Endothelial cell of umbilical vein (primary cell): ENCODE data around the gene MIB1. TPM values are rescaled to one million over a fixed set of nuclear protein-coding genes. Genes with fewer than 3 reads are reported as not detected.

Experiments used
- BruUV-seq: library from RNA; stranded (reverse); fragments of 400-500 nt; replicated peaks from 2 replicates; lab custom pipeline; 2021; lab: Mats Ljungman, UMichigan
- CTCF ChIA-PET: fragments of 300-600, 350-600 bp; sonication (Branson Sonifier 250); formaldehyde crosslinking; loops from one replicate; lab custom pipeline; 2021; ENCODE audit warnings: antibody characterized with exemption, inconsistent platforms; lab: Charles Lee
- POLR2A ChIA-PET: fragments of 300-600, 350-600 bp; sonication (Branson Sonifier 250); formaldehyde crosslinking; loops from one replicate; lab custom pipeline; 2021; ENCODE audit warnings: antibody characterized with exemption, inconsistent platforms; lab: Charles Lee
- DNase-seq: peaks from one replicate; pipeline ENCODE4 v3.0.0-alpha.2; 2011; ENCODE audit warnings: low read depth, low spot score
- FAIRE-seq: peaks from 2 replicates; lab custom pipeline; 2011; peaks lifted over from hg19 to GRCh38; lab: Jason Lieb, UNC
- H2AFZ ChIP-seq: 2 replicates; pipeline ENCODE4 v1.6.0; 2012; ENCODE audit warnings: low read depth, low read length, control low read depth, inconsistent platforms
- H3K27ac ChIP-seq: 2 replicates; pipeline ENCODE4 v1.5.1; 2011; ENCODE audit warnings: low read depth, mild to moderate bottlenecking, control low read depth, low read length, moderate library complexity; ENCODE audit not compliant: insufficient read depth
- H3K27me3 ChIP-seq, 2 experiments: 2 replicates each; pipeline versions ENCODE4 v1.6.0 to v1.6.1; 2011; ENCODE audit warnings: low read length in 2 of 2, mixed read lengths in 1 of 2; ENCODE audit not compliant: control insufficient read depth in 2 of 2, insufficient read depth in 2 of 2
- H3K36me3 ChIP-seq, 2 experiments: 2 replicates in 1 of 2; 3 replicates in 1 of 2; pipeline ENCODE4 v1.5.1; 2011; ENCODE audit warnings: low read length in 2 of 2, mild to moderate bottlenecking in 1 of 2, moderate library complexity in 1 of 2; ENCODE audit not compliant: control insufficient read depth in 2 of 2, insufficient read depth in 2 of 2; ENCODE audit errors: extremely low read depth in 1 of 2
- H3K4me1 ChIP-seq: 3 replicates; pipeline ENCODE4 v1.5.1; 2011; ENCODE audit warnings: mild to moderate bottlenecking, low read length; ENCODE audit not compliant: control insufficient read depth, insufficient read depth; ENCODE audit errors: extremely low read depth
- H3K4me2 ChIP-seq: 2 replicates; pipeline ENCODE4 v1.6.1; 2011; ENCODE audit warnings: low read length, control low read depth, mixed read lengths; ENCODE audit not compliant: insufficient read depth
- H3K4me3 ChIP-seq, 3 experiments: fragments of 200-600 bp in 1 of 3; sonication (generic), shearing (Covaris generic) in 1 of 3; replicated peaks in 1 of 3; 2 replicates each; pipeline ENCODE4 v1.5.1; 2011 to 2016; ENCODE audit warnings: control low read depth in 3 of 3, low read length in 3 of 3, mild to moderate bottlenecking in 2 of 3, inconsistent platforms in 1 of 3, low read depth in 1 of 3, moderate library complexity in 1 of 3; ENCODE audit not compliant: insufficient read depth in 1 of 3
- H3K79me2 ChIP-seq: 2 replicates; pipeline ENCODE4 v1.6.0; 2012; ENCODE audit warnings: low read length, inconsistent platforms; ENCODE audit not compliant: control insufficient read depth, insufficient read depth
- H3K9ac ChIP-seq: replicated peaks from 2 replicates; pipeline ENCODE3; 2011; ENCODE audit warnings: low read length, control low read depth; ENCODE audit not compliant: insufficient read depth; ENCODE audit errors: extremely low read depth
- H3K9me1 ChIP-seq: replicated peaks from 3 replicates; pipeline ENCODE4 v1.6.0; 2011; ENCODE audit warnings: mild to moderate bottlenecking, low read length; ENCODE audit not compliant: control insufficient read depth, insufficient read depth; ENCODE audit errors: extremely low read depth
- H3K9me3 ChIP-seq: replicated peaks from 2 replicates; pipeline ENCODE4 v1.5.1; 2012; ENCODE audit warnings: low read length, inconsistent platforms; ENCODE audit not compliant: control insufficient read depth, insufficient read depth
- H4K20me1 ChIP-seq: replicated peaks from 2 replicates; pipeline ENCODE3; 2011; ENCODE audit warnings: mild to moderate bottlenecking, low read length; ENCODE audit not compliant: control insufficient read depth, insufficient read depth; ENCODE audit errors: extremely low read depth
- CTCF ChIP-seq, 2 donors: IDR thresholded peaks; 1 replicate in 1 of 2; 2 replicates in 1 of 2; pipeline ENCODE4 v1.5.1; 2011; ENCODE audit warnings: low read length in 2 of 2, mild to moderate bottlenecking in 2 of 2, moderate library complexity in 2 of 2, control low read depth in 1 of 2, inconsistent platforms in 1 of 2, low read depth in 1 of 2; ENCODE audit not compliant: insufficient read depth in 1 of 2; ENCODE audit errors: extremely low read depth in 1 of 2
- JUN ChIP-seq: IDR thresholded peaks from 2 replicates; pipeline ENCODE4 v1.6.1; 2011; ENCODE audit warnings: borderline replicate concordance, low read depth; ENCODE audit not compliant: insufficient read length, insufficient read depth
- MAX ChIP-seq: IDR thresholded peaks from 2 replicates; pipeline ENCODE4 v1.6.1; 2011; ENCODE audit not compliant: insufficient read depth, insufficient read length
- POLR2A ChIP-seq: IDR thresholded peaks from 2 replicates; pipeline ENCODE4 v1.6.1; 2012; ENCODE audit warnings: low read depth, mild to moderate bottlenecking, control low read depth, low read length
- dilution Hi-C: fragments of 300-500 bp; cut with MboI; formaldehyde crosslinking; loops from one replicate; pipeline ENCODE4 v1.15.0; 2019; ENCODE audit warnings: low sequenced_read_pairs; ENCODE audit not compliant: extremely low pct_ligation_motif_present
- intact Hi-C: fragments of 100-400 bp; cut with micrococcal nuclease; formaldehyde crosslinking; loops from one replicate; pipeline ENCODE4 v1.10.0; 2022
- polyA plus RNA-seq, 4 experiments: library from polyadenylated mRNA; depleted of rRNA in 3 of 4; stranded (reverse) in 3 of 4; unstranded in 1 of 4; fragments of >200 nt; gene quantifications; 2 replicates each; pipeline versions ENCODE4 v1.2.1 to v1.2.3, GENCODE V29; 2011 to 2012; ENCODE audit warnings: missing spikeins in 1 of 4
- total RNA-seq: library from RNA; stranded (reverse); gene quantifications from 2 replicates; pipeline ENCODE4 v1.2.3, GENCODE V29; 2021

The MIB1 gene
- total and polyA plus RNA-seq, 2 donors (not counting 3 experiments of a cell fraction or from before 2014, with no cell fraction given): 6.3 to 37.5 TPM

DNA sequence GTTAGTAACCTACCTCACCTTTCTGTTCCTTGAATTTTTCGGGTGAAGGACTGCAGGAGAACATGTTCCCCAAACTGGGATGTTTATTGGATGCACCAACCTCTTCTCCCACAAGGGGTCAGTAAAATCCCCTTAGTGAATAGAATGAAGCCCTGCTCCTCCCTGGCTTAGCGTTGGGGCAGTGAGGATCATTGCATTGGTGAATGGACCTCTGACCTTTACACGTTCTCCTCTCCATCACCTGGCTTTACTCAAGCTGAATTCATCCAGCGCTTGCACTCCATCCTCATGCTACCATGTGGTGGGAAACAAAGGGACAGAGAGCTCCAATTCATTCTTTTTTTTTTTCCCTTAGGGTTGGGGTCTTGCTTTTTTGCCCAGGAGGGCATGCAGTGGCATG lies 157.2 kb downstream of the MIB1 start:
- Histone ChIP-seq H3K36me3 (no peaks in the 10 kb centered on the region), H3K9me1 (no peaks in the 10 kb centered on the region), H3K4me2 (no peak overlapping the region), H3K79me2 (no peaks in the 10 kb centered on the region), H3K9me3 (no peaks in the 10 kb centered on the region), H3K4me1 (peaks cover 9% of the 10 kb centered on the region), H3K27ac (no peak overlapping the region), H3K4me3 (no peak overlapping the region), H3K27me3 (no peaks in the 10 kb centered on the region), H4K20me1 (no peaks in the 10 kb centered on the region), H2AFZ (peak overlapping the region; percentile 100), H3K9ac (no peak overlapping the region)
- no TSS peak for BruUV-seq
- peak; percentile 57 for DNase-seq
- ChIA-PET CTCF (interaction anchor here (0.6 to 3.5 kb wide), 10 partner anchors 9 to 901 kb away, joined by 3 to 26 read pairs (median 4); no protein-coding TSS in a partner anchor), POLR2A (no interaction called here)
- no peak for TF ChIP-seq MAX
- peak; percentile 71 to 74 for TF ChIP-seq CTCF (IDR thresholded peaks at IDR 0.05; ENCODE audit: extremely low read depth in 1 of 2, insufficient read depth in 1 of 2, low read depth in 1 of 2, low read length in 2 of 2)
- peak; percentile 95 for FAIRE-seq
- intact Hi-C loops: loop anchor here (1.0 to 10.0 kb wide), 4 partner anchors 58 to 1087 kb away; no protein-coding TSS in a partner anchor
- dilution Hi-C loops: no loop called here

GRCh38 chr18:21900605-21901352 lies 160.2 kb downstream of the MIB1 start:
- no peak for FAIRE-seq
- Histone ChIP-seq H3K9me3 (no peaks in the 10 kb centered on the region), H3K27me3 (peaks cover 0 to 4% of the 10 kb centered on the region in 2 experiments), H3K36me3 (no peaks in the 10 kb centered on the region), H3K79me2 (no peaks in the 10 kb centered on the region), H3K9ac (no peak overlapping the region), H3K9me1 (no peaks in the 10 kb centered on the region), H3K27ac (no peak overlapping the region), H4K20me1 (no peaks in the 10 kb centered on the region), H3K4me3 (no peak overlapping the region), H3K4me2 (no peak overlapping the region), H3K4me1 (peaks cover 9% of the 10 kb centered on the region), H2AFZ (no peak overlapping the region)
- TF ChIP-seq CTCF (IDR thresholded peaks at IDR 0.05; ENCODE audit: extremely low read depth in 1 of 2, insufficient read depth in 1 of 2, low read depth in 1 of 2, low read length in 2 of 2): no peak
- TF ChIP-seq MAX: no peak
- TF ChIP-seq JUN: no peak
- no peak for TF ChIP-seq POLR2A
- ChIA-PET CTCF (interaction anchor here (1.2 to 3.5 kb wide), 2 partner anchors 10 to 56 kb away, joined by 3 to 26 read pairs; no protein-coding TSS in a partner anchor), POLR2A (no interaction called here)
- intact Hi-C loops (no loop called here), dilution Hi-C loops (no loop called here)
- no TSS peak for BruUV-seq
- no peak for DNase-seq
